NCI-H510A (cell line): ENCODE results near the gene KRTAP1-3.
"Not testable (repeated sequence)": the region's sequence is repeated elsewhere in the genome, so short reads cannot be mapped to it uniquely, and the experiment has no call there.

ENCODE experiments used
- DNase-seq: peaks from one replicate; lab custom pipeline; 2025; lab: John Stamatoyannopoulos, UW

Gene KRTAP1-3

GRCh38 chr17:41054556-41054955 lies 19.9 kb upstream of the KRTAP1-3 start:
- not testable (repeated sequence) for DNase-seq

- no peak for DNase-seq
These were observed 19.4 kb upstream of the KRTAP1-3 start for GRCh38 chr17:41054025-41054424.

DNA sequence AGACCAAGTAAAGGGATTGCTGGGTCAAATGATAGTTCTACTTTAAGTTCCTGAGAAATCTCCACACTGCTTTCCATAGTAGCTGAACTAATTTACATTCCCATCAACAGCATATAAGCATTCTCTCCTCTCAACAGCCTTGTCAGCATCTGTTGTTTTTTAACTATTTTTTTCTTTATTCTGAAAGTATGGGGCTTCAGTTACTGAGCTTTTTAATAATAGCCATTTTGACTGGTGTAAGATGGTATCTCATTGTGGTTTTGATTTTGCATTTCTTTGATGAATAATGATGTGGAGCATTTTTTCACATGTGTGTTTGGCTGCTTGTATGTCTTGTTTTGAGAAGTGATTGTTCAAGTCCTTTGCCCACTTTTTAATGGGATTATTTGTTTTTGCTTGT lies 17.9 kb upstream of the KRTAP1-3 start:
- no peak for DNase-seq

- DNase-seq = no peak
These were observed 14.4 kb upstream of the KRTAP1-3 start for GRCh38 chr17:41049110-41049509.

DNA sequence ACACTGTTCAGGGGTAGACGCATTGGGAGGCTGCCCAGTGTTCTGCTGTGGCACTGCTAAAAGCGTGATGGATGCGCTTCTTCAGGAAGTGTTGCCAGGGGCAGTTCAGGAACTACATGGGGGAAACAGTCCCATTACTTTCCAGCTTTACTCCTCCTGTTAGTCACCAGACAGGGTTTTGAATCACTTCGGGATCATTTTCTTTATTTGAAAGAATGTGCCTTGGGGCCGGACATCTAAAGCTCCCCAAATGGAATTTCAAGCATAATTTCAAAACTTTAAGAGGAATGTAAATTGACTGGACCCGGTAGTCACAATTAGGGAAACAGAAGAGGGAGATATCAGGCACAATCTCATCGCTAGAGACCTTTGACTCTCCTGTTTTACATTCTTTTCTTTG lies 13.8 kb upstream of the KRTAP1-3 start:
- DNase-seq = no peak

DNA sequence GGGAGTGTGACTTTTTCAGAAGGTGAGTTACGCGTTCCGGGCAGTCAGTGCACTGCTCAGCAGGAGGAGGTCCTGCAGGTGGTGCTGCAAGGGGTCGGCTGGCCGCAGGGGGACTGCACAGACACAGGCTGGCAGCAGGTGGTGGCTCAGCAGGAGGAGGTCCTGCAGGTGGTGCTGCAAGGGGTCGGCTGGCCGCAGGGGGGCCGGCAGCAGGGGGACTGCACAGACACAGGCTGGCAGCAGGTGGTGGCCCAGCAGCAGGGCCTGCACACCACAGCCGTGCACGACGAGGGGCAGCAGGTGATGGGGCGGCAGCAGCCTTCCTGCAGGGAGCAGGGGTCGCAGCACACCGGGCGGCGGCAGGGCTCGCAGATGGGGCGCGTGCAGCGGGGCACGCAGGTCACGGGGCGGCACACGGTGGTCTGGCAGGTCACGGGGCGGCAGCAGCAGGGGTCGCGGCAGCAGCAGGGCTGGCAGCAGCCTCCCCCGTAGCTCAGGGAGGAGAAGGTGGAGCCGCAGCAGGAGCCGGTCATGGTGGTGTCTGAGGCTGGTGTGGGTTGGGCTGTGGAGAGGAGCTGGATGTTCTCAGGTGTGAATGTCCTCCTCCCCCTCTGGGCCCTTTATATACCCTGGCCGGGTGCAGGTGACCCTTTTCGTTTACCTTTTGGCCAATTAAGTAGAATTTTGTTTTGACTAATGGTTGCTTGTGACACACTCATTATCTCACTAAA lies 12.2 kb upstream of the KRTAP1-3 start, which contains the start of gene KRTAP2-1:
TSS of gene KRTAP2-1 (minus strand) at position 582 of the 731 bp plus-strand sequence. CDS start at position 533, 49 bp downstream.
- DNase-seq = not testable (repeated sequence)

DNA sequence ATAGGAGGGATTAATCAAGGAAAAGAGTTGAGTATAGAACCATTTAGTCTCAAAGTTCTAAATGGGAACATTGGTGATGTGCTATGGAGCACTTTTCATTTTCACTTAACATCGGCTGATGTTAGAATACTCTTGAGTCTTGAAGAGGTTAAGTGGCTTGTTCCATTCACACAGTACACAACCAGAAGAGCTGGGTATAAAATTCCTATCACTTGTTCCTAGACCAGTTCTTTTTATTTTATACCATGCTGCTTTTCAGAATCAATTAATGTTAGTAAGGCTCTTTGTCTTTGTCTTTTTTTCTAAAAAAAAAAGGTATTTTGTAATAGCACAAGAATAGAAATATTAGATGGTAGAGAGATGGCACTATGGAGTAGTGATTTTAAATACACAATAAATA lies 8.3 kb upstream of the KRTAP1-3 start:
- DNase-seq = no peak

DNA sequence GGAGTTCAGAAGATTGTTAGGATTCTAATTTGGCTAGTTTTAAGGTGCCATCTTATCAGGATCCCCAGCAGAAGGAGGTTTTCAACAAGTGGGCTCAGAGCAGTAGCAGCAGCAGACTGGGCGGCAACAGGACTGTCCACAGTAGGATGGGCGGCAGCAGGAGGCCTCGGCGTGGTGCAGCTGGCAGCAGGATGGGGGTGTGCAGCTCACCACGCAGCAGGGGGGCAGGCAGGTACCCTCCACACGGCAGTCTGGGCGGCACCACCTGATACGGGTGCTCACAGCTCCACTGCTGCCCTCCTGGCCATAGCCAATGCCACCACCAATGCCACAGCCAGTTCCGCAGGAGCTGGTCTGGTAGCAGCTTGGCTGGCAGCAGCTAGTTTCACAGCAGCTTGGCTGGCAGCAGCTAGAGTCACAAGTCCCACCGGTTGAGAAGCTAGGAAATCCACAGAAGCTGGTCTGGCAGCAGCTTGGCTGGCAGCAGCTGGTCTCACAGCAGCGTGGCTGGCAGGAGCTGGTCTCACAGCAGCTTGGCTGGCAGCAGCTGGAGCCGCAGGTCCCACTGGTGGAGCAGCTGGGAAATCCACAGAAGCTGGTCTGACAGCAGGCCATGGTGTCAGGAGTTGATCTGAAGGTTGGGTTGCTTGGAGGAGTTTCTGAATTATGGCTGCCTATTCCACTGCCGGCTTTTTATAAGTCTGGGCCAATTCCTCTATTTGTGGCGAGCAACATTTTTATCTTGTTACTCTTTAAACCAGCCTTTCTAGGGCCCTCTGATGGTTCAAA lies 6.3 kb upstream of the KRTAP1-3 start, which contains the start of gene KRTAP1-1:
TSS of gene KRTAP1-1 (minus strand) at position 668 of the 789 bp plus-strand sequence. CDS start at position 615, 53 bp downstream.
- peak; percentile 20 for DNase-seq

DNA sequence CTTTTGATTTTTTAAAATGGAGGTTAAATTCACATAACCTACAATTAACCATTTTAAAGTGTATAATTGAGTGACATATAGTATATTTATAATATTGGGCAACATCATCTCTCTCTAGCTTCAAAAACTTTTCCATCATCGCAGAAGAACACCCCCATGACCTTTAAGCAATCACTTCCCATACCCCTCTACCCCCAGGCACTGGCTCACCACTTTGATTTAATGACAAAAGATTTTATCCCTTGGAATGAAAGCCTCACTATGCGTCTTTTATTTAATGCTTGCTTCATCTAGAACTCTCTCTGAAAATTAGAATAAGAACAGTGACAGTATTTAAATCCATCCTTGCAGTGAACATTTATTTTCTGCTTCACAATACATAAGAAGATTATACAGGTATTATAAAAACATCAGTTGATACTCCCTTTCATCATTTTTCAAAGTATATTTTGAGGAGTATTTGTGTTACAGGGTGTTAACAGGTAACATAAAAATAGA lies 3.2 kb upstream of the KRTAP1-3 start:
- DNase-seq = no peak

DNA sequence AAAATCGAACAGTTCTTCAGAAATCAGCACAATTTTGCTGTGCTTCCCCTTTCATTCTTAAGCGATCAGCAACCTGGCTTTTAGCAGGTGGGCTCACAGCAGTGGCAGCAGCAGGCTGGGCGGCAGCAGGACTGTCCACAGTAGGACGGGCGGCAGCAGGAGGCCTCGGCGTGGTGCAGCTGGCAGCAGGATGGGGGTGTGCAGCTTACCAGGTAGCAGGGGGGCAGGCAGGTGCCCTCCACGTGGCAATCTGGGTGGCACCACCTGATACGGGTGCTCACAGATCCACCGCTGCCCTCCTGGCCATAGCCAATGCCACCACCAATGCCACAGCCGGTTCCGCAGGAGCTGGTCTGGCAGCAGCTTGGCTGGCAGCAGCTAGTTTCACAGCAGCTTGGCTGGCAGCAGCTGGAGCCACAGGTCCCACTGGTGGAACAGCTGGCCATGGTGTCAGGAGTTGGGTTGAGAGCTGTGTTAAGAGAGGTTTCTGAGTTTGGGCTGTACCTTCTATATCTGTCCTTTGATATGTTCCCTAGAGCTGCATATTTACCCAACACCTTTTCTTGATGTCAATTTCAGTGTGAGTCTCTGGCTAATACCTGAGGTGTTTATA lies 4.9 kb downstream of the KRTAP1-3 start, which contains the start of gene KRTAP1-4:
TSS of gene KRTAP1-4 (minus strand) at position 563 of the 613 bp plus-strand sequence. CDS start at position 446, 117 bp downstream.
- no peak for DNase-seq

- no peak for DNase-seq
These were observed 7.8 kb downstream of the KRTAP1-3 start, which contains the start of gene KRTAP1-5 for GRCh38 chr17:41026715-41027471. Gene KRTAP1-5, minus strand, starts transcription at chr17:41027208. Its CDS starts 53 bp downstream, at chr17:41027155.

DNA sequence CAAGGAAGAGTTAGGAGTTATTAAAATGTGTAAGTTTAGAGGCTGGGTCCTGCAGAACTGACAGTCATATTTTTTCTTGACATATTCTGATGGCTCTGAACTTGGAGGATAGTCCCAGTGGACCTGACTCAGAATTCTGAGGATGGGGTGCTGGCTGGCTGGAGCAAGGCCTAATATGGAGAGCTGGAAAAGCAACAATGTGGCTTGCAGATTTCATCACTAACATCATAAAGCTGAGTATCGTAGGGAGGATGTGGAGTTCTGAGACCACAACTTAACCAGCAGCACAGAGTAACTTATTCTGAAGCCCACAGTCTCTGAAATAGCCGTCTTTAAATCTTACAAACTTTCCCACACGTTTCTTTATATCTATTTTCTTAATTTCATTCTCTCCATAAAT lies 10.0 kb downstream of the KRTAP1-3 start:
- DNase-seq = no peak

- no peak for DNase-seq
These were observed 14.3 kb downstream of the KRTAP1-3 start for GRCh38 chr17:41020336-41020735.

- DNase-seq = no peak
These were observed 15.3 kb downstream of the KRTAP1-3 start for GRCh38 chr17:41019415-41019814.

DNA sequence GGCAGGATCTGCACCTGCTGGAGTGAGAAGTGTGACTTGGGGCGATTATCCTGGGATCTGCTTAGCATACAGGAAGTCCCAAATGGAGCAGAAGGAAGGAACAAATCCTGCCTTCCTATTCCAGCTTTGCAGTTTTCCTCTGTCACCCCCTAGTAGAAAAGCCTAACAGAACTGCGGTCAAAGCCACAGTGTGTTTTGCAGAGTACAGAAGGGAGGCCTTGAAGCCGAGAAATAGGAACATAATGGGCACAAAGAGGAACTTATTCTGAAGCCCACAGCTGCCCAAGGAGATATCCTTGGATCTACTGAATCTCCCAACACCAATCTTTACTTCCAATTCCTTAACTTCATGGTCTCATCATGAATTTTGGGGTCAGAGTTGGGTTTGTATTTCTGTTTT lies 16.1 kb downstream of the KRTAP1-3 start:
- no peak for DNase-seq

GRCh38 chr17:41016578-41017215 lies 18.0 kb downstream of the KRTAP1-3 start:
- DNase-seq = no peak

GRCh38 chr17:41015454-41015853 lies 19.2 kb downstream of the KRTAP1-3 start:
- no peak for DNase-seq

DNA sequence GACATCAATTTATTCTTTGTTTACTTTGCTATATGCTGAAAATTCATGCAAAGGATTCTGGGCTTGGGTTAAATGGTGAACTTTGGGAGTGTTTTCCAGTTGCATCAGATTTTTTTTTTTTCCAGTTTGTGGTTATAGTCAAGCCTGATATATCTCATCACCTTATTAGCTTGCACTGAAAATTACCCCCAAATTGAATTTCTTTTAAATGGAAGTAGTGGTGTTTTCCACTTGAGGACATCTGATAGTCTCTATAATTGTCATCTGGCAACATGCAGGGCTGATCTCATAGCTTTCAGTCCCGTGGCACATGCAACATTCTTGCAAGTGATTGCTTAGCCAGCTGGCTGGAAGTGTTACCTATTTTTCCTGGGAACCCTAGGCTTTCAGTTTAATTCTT lies 21.1 kb downstream of the KRTAP1-3 start:
- DNase-seq = no peak

DNA sequence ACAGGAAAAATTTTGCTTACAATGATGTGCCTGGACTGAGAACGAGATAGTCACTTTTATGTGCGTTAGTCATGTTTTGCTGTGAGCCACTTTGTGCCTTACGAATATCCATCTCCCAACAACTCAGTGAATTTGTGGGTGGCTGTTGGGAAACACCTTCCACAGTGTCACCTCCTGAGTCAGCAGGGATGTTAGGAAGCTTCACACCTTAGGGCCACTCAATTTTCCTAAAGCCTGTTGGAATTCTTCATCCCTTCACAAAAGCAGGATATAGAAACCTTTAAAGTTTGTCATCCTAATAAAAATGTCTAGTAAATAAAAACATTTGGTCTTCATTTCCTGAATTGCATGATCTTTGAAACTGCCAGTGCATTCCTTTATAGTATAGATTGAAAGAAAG lies 21.5 kb downstream of the KRTAP1-3 start:
- no peak for DNase-seq

DNA sequence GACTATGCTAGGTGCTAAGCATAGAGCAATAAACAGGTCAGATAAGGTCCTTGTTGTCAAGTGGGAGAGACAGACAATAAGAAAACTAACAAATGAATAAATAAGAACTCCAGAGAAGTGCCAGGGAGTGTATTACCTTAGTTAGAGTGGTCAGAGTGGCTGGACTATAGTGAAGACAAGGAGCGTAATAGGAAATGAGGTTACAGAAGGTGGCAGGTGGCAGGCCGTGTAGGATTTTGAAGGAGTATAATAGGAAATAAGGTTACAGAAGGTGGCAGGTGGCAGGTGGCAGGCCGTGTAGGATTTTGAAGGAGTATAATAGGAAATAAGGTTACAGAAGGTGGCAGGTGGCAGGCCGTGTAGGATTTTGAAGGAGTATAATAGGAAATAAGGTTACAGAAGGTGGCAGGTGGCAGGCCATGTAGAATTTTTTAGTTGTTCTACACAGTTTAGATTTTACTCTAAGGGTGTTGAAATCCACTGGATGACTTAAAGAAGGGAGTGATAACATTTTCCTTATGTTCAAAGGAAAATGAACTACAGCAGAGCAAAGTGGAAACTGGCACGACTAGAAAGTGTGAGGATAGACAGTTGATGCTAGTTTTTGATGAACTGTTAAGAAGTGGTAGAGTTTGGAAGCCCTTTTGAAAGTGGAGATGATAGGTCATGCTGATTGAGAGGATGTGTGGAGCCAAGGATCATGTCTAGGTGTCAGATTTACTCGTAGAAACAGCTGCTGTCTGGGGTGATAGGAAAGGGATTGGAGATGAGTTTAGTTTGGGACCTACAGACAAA lies 22.2 kb downstream of the KRTAP1-3 start:
- DNase-seq = no peak
